MCF 10A (cell line): ENCODE data around the gene MS4A6E. TPM values are rescaled to one million over a fixed set of nuclear protein-coding genes. Genes with fewer than 3 reads are reported as not detected.

Experiments used
- BruUV-seq: library from RNA; stranded (reverse); fragments of 400-500 nt; replicated peaks from 2 replicates; lab custom pipeline; 2021; lab: Mats Ljungman, UMichigan
- CTCF ChIA-PET: fragments of 300-600 bp; sonication (Branson Sonifier 250); formaldehyde crosslinking; extraction: SDS; loops from one replicate; lab custom pipeline; 2021; ENCODE audit warnings: antibody characterized with exemption, inconsistent platforms; lab: Yijun Ruan, JAX
- POLR2A ChIA-PET: fragments of 300-600, 350-650 bp; sonication (Branson Sonifier 250); formaldehyde crosslinking; extraction: SDS; loops from one replicate; lab custom pipeline; 2020; ENCODE audit warnings: antibody characterized with exemption, inconsistent platforms; lab: Yijun Ruan, JAX
- DNase-seq: peaks from one replicate; pipeline ENCODE4 v3.0.0-alpha.2; 2018; ENCODE audit not compliant: unreplicated experiment
- H3K27ac Mint-ChIP-seq: one replicate; pipeline ENCODE4 v1.8.0; 2022; ENCODE audit warnings: mild to moderate bottlenecking, low read depth, mixed read lengths; ENCODE audit not compliant: unreplicated experiment
- H3K27me3 Mint-ChIP-seq: one replicate; pipeline ENCODE4 v1.8.0; 2022; ENCODE audit warnings: mixed read lengths; ENCODE audit not compliant: insufficient read depth, unreplicated experiment
- H3K36me3 Mint-ChIP-seq: one replicate; pipeline ENCODE4 v1.8.0; 2022; ENCODE audit warnings: mild to moderate bottlenecking, moderate library complexity, mixed read lengths; ENCODE audit not compliant: insufficient read depth, unreplicated experiment
- H3K4me1 Mint-ChIP-seq: one replicate; pipeline ENCODE4 v1.8.0; 2022; ENCODE audit warnings: mixed read lengths; ENCODE audit not compliant: insufficient read depth, unreplicated experiment
- H3K4me3 Mint-ChIP-seq: one replicate; pipeline ENCODE4 v1.8.0; 2022; ENCODE audit warnings: mild to moderate bottlenecking, moderate library complexity, mixed read lengths; ENCODE audit not compliant: unreplicated experiment
- H3K9me3 Mint-ChIP-seq: one replicate; pipeline ENCODE4 v1.8.0; 2022; ENCODE audit warnings: mixed read lengths; ENCODE audit not compliant: unreplicated experiment
- CTCF ChIP-seq: fragments of 200-600 bp; IDR thresholded peaks from one replicate; pipeline ENCODE4 v1.8.0; 2022; ENCODE audit warnings: antibody characterized with exemption, mild to moderate bottlenecking; ENCODE audit not compliant: unreplicated experiment
- intact Hi-C: fragments of 100-400 bp; cut with micrococcal nuclease; formaldehyde crosslinking; loops from 2 replicates; pipeline ENCODE4 v1.14.1; 2022
- total RNA-seq: library from RNA; stranded (reverse); gene quantifications from 2 replicates; pipeline ENCODE4 v1.2.3, GENCODE V29; 2022

The MS4A6E gene
- total RNA-seq, 1 experiment from 2014 or later: not detected

GRCh38 chr11:60321051-60321450, 6.0 kb upstream of the MS4A6E start:
- intact Hi-C loops: no loop called here
- H3K9me3 Mint-ChIP-seq: no peaks in the 10 kb centered on the region
- no peaks in the 10 kb centered on the region for H3K4me1 Mint-ChIP-seq
- no peak for TF ChIP-seq CTCF
- H3K36me3 Mint-ChIP-seq: no peaks in the 10 kb centered on the region
- POLR2A ChIA-PET: no interaction called here
- no peak for DNase-seq
- H3K4me3 Mint-ChIP-seq: no peak overlapping the region
- H3K27ac Mint-ChIP-seq: no peak overlapping the region
- H3K27me3 Mint-ChIP-seq: no peaks in the 10 kb centered on the region
- no TSS peak for BruUV-seq
- CTCF ChIA-PET: interaction anchor here (2.5 kb wide), 1 partner anchor 12 kb away, joined by 13 read pairs; no protein-coding TSS in a partner anchor

DNA sequence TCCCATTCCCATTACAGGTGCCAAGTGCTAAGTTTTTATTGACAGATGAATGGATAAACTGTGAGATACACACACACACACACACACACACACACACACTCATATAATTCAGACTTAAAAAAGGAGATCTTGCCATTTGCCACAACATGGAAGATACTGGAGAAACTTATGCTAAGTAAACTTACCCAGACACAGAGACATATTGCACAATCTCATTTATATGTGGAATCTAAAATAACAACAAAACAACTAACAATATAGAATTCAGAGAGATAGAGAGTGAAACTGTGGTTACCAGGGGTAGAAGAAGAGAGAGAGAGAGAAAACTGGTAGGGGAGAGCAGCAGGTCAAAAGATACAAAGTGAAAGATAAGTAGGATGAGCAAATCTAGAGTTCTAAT, 1.4 kb downstream of the MS4A6E start:
- Mint-ChIP-seq H3K36me3 (no peaks in the 10 kb centered on the region), H3K27me3 (peaks cover 12% of the 10 kb centered on the region), H3K27ac (no peak overlapping the region), H3K4me1 (no peaks in the 10 kb centered on the region), H3K9me3 (no peaks in the 10 kb centered on the region), H3K4me3 (no peak overlapping the region)
- CTCF ChIA-PET: interaction anchor here (0.7 kb wide), 1 partner anchor 261 kb away, joined by 3 read pairs; no protein-coding TSS in a partner anchor
- POLR2A ChIA-PET: no interaction called here
- intact Hi-C loops: no loop called here
- DNase-seq: no peak
- BruUV-seq: no TSS peak
- no peak for TF ChIP-seq CTCF

DNA sequence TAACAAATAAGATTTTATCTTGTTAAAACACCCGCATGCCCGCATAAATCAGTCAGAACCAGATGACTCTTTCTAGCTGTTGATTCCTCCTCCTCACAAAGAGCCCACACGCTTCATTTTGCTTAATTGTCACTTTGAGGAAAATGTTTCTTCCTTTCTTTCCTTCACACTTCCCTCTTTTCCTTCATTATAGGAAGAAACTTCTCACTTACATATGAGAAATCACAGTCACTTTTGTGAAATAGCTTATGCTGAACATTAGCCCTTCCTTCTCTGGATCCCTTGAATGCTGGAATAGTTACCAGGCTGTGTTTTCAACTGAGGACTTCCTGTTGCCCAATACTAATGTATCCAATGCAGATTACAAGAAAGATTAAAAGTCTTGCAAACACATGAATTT, 5.8 kb downstream of the MS4A6E start:
- H3K4me3 Mint-ChIP-seq: no peak overlapping the region
- H3K36me3 Mint-ChIP-seq: no peaks in the 10 kb centered on the region
- H3K9me3 Mint-ChIP-seq: no peaks in the 10 kb centered on the region
- no peak for TF ChIP-seq CTCF
- no peak for DNase-seq
- no peak overlapping the region for H3K27ac Mint-ChIP-seq
- ChIA-PET POLR2A (no interaction called here), CTCF (interaction anchor here (0.7 to 4.6 kb wide), 14 partner anchors 11 to 806 kb away, joined by 3 to 37 read pairs (median 4); no protein-coding TSS in a partner anchor)
- H3K4me1 Mint-ChIP-seq: no peaks in the 10 kb centered on the region
- no TSS peak for BruUV-seq
- peaks cover 12% of the 10 kb centered on the region for H3K27me3 Mint-ChIP-seq
- intact Hi-C loops: no loop called here

DNA sequence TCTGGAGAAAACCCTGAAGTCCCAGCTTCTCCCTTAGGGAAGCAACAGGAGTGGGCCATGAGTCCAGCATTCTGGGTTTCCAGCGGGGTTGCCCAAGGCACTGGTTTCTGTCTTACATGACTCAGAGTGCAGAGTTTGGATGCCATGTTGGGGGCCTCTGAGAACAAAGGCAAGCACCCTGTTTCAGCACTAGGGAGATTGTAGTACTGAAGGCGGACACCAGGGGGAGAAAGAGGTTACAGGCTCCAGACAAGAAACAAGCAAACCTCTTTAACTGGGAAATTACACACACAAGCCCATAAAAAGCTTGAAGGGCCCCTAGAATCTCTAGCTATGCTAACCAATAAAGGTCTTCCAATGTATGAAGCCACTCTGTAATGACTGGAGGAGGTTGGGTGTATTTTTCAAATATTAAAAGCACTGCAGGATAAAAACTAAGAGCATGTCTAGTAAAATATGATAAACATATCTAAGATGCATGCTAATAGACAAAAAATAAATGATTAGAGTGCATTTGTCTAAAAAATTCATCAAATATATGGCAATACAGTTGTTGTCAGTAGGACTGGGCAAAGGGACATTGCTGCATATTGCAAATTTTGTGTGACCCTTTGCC, 7.1 kb downstream of the MS4A6E start:
- intact Hi-C loops: loop anchor here (1.0 kb wide), 1 partner anchor 8 kb away; no protein-coding TSS in a partner anchor
- Mint-ChIP-seq H3K4me3 (no peak overlapping the region), H3K27me3 (peaks cover 23% of the 10 kb centered on the region), H3K9me3 (no peaks in the 10 kb centered on the region), H3K36me3 (no peaks in the 10 kb centered on the region), H3K27ac (no peak overlapping the region), H3K4me1 (no peaks in the 10 kb centered on the region)
- peak; percentile 77 for TF ChIP-seq CTCF
- POLR2A ChIA-PET: interaction anchor here (0.6 to 0.7 kb wide), 2 partner anchors 21 to 275 kb away, joined by 3 to 4 read pairs; no protein-coding TSS in a partner anchor
- no TSS peak for BruUV-seq
- DNase-seq: peak; percentile 76
- CTCF ChIA-PET: interaction anchor here (0.6 to 4.6 kb wide), 19 partner anchors 11 to 314 kb away, joined by 3 to 37 read pairs (median 4); no protein-coding TSS in a partner anchor
